Stimulated activated memory B cell treated with anti-CD40 and anti-IgM and Interleukin-4, amounts not matched to agents 10 μg/mL and 1 μg/mL and 100 μg/mL, for 72 hours (primary cell): Measurements from ENCODE around the gene APC2.
A peak's percentile ranks its signal among the peaks of the same experiment; 100 is the strongest.

Experiments
- ATAC-seq: fragments of 150-1000 bp; cut with Tn5 transposase; 2 replicates; pipeline ENCODE4 v1.10.0; 2021
- H3K27ac Mint-ChIP-seq: one replicate; pipeline ENCODE4 v1.8.0; 2022; ENCODE audit warnings: mild to moderate bottlenecking, mixed read lengths
- H3K27me3 Mint-ChIP-seq: one replicate; pipeline ENCODE4 v1.8.0; 2022; ENCODE audit warnings: mixed read lengths
- H3K36me3 Mint-ChIP-seq: one replicate; pipeline ENCODE4 v1.8.0; 2022; ENCODE audit warnings: mixed read lengths
- H3K4me1 Mint-ChIP-seq: one replicate; pipeline ENCODE4 v1.8.0; 2022; ENCODE audit warnings: mixed read lengths
- H3K4me3 Mint-ChIP-seq: one replicate; pipeline ENCODE4 v1.8.0; 2022; ENCODE audit warnings: mild to moderate bottlenecking, moderate library complexity, mixed read lengths
- H3K9me3 Mint-ChIP-seq: one replicate; pipeline ENCODE4 v1.8.0; 2022; ENCODE audit warnings: mixed read lengths

APC2 gene

GRCh38 chr19:1457031-1457739, 7.3 kb downstream of the APC2 start:
- no peak for ATAC-seq
- no peaks in the 10 kb centered on the region for H3K9me3 Mint-ChIP-seq
- peaks cover 61% of the 10 kb centered on the region for H3K27me3 Mint-ChIP-seq
- no peak overlapping the region for H3K27ac Mint-ChIP-seq
- H3K4me3 Mint-ChIP-seq = no peak overlapping the region
- H3K4me1 Mint-ChIP-seq = peaks cover 32% of the 10 kb centered on the region
- peaks cover 6% of the 10 kb centered on the region for H3K36me3 Mint-ChIP-seq

- no peaks in the 10 kb centered on the region for H3K9me3 Mint-ChIP-seq
- ATAC-seq = no peak
- no peak overlapping the region for H3K27ac Mint-ChIP-seq
- peaks cover 30% of the 10 kb centered on the region for H3K4me1 Mint-ChIP-seq
- H3K27me3 Mint-ChIP-seq = peaks cover 54% of the 10 kb centered on the region
- no peak overlapping the region for H3K4me3 Mint-ChIP-seq
- H3K36me3 Mint-ChIP-seq = peaks cover 6% of the 10 kb centered on the region
These were observed 8.0 kb downstream of the APC2 start for GRCh38 chr19:1457892-1458291.

GRCh38 chr19:1459479-1459878, 9.6 kb downstream of the APC2 start:
- ATAC-seq = no peak
- peaks cover 38% of the 10 kb centered on the region for H3K27me3 Mint-ChIP-seq
- H3K36me3 Mint-ChIP-seq = peaks cover 6% of the 10 kb centered on the region
- peaks cover 20% of the 10 kb centered on the region for H3K4me1 Mint-ChIP-seq
- H3K9me3 Mint-ChIP-seq = no peaks in the 10 kb centered on the region
- H3K4me3 Mint-ChIP-seq = no peak overlapping the region
- no peak overlapping the region for H3K27ac Mint-ChIP-seq

- Mint-ChIP-seq H3K4me1 (peaks cover 13% of the 10 kb centered on the region), H3K36me3 (peaks cover 6% of the 10 kb centered on the region), H3K27ac (no peak overlapping the region), H3K4me3 (no peak overlapping the region), H3K9me3 (no peaks in the 10 kb centered on the region), H3K27me3 (peaks cover 30% of the 10 kb centered on the region)
- no peak for ATAC-seq
These were observed 10.4 kb downstream of the APC2 start for GRCh38 chr19:1460033-1460995.

- H3K27ac Mint-ChIP-seq = no peak overlapping the region
- peaks cover 21% of the 10 kb centered on the region for H3K27me3 Mint-ChIP-seq
- no peak overlapping the region for H3K4me3 Mint-ChIP-seq
- H3K4me1 Mint-ChIP-seq = peaks cover 5% of the 10 kb centered on the region
- peaks cover 6% of the 10 kb centered on the region for H3K36me3 Mint-ChIP-seq
- no peak for ATAC-seq
- no peaks in the 10 kb centered on the region for H3K9me3 Mint-ChIP-seq
These were observed 11.9 kb downstream of the APC2 start for GRCh38 chr19:1461862-1462261.

- Mint-ChIP-seq H3K36me3 (no peaks in the 10 kb centered on the region), H3K27me3 (peaks cover 8% of the 10 kb centered on the region), H3K9me3 (no peaks in the 10 kb centered on the region), H3K4me1 (peaks cover 7% of the 10 kb centered on the region), H3K4me3 (no peak overlapping the region), H3K27ac (no peak overlapping the region)
- ATAC-seq = no peak
These were observed 15.5 kb downstream of the APC2 start for GRCh38 chr19:1465191-1466016.

- H3K4me3 Mint-ChIP-seq = no peak overlapping the region
- no peaks in the 10 kb centered on the region for H3K36me3 Mint-ChIP-seq
- H3K27me3 Mint-ChIP-seq = peaks cover 8% of the 10 kb centered on the region
- peaks cover 9% of the 10 kb centered on the region for H3K4me1 Mint-ChIP-seq
- no peak for ATAC-seq
- no peaks in the 10 kb centered on the region for H3K9me3 Mint-ChIP-seq
- H3K27ac Mint-ChIP-seq = no peak overlapping the region
These were observed 16.1 kb downstream of the APC2 start for GRCh38 chr19:1466018-1466460.

- no peaks in the 10 kb centered on the region for H3K36me3 Mint-ChIP-seq
- ATAC-seq = no peak
- H3K4me3 Mint-ChIP-seq = no peak overlapping the region
- H3K4me1 Mint-ChIP-seq = peaks cover 15% of the 10 kb centered on the region
- H3K27me3 Mint-ChIP-seq = peaks cover 8% of the 10 kb centered on the region
- H3K27ac Mint-ChIP-seq = no peak overlapping the region
- H3K9me3 Mint-ChIP-seq = no peaks in the 10 kb centered on the region
These were observed 16.7 kb downstream of the APC2 start for GRCh38 chr19:1466461-1467214.

GRCh38 chr19:1467215-1467489, 17.2 kb downstream of the APC2 start:
- Mint-ChIP-seq H3K36me3 (no peaks in the 10 kb centered on the region), H3K4me3 (no peak overlapping the region), H3K27me3 (peaks cover 8% of the 10 kb centered on the region), H3K4me1 (peaks cover 20% of the 10 kb centered on the region), H3K27ac (no peak overlapping the region), H3K9me3 (no peaks in the 10 kb centered on the region)
- ATAC-seq = no peak

- no peaks in the 10 kb centered on the region for H3K9me3 Mint-ChIP-seq
- no peaks in the 10 kb centered on the region for H3K36me3 Mint-ChIP-seq
- no peak overlapping the region for H3K27ac Mint-ChIP-seq
- no peak for ATAC-seq
- H3K4me1 Mint-ChIP-seq = peaks cover 22% of the 10 kb centered on the region
- peak overlapping the region; percentile 21 for H3K4me3 Mint-ChIP-seq
- H3K27me3 Mint-ChIP-seq = peaks cover 8% of the 10 kb centered on the region
These were observed 17.8 kb downstream of the APC2 start for GRCh38 chr19:1467490-1468273.

GRCh38 chr19:1468274-1468820, 18.4 kb downstream of the APC2 start:
- ATAC-seq = no peak
- H3K9me3 Mint-ChIP-seq = no peaks in the 10 kb centered on the region
- peaks cover 26% of the 10 kb centered on the region for H3K4me1 Mint-ChIP-seq
- H3K27ac Mint-ChIP-seq = no peak overlapping the region
- peaks cover 8% of the 10 kb centered on the region for H3K27me3 Mint-ChIP-seq
- peak overlapping the region; percentile 21 for H3K4me3 Mint-ChIP-seq
- H3K36me3 Mint-ChIP-seq = peaks cover 2% of the 10 kb centered on the region

- peaks cover 5% of the 10 kb centered on the region for H3K36me3 Mint-ChIP-seq
- peak; percentile 29 for ATAC-seq
- no peaks in the 10 kb centered on the region for H3K9me3 Mint-ChIP-seq
- no peak overlapping the region for H3K27ac Mint-ChIP-seq
- peaks cover 8% of the 10 kb centered on the region for H3K27me3 Mint-ChIP-seq
- peaks cover 31% of the 10 kb centered on the region for H3K4me1 Mint-ChIP-seq
- H3K4me3 Mint-ChIP-seq = no peak overlapping the region
These were observed 18.9 kb downstream of the APC2 start for GRCh38 chr19:1468821-1469254.

- peaks cover 8% of the 10 kb centered on the region for H3K27me3 Mint-ChIP-seq
These were observed 19.5 kb downstream of the APC2 start for GRCh38 chr19:1469255-1470054.

More at GRCh38 chr19:1469255-1470054, 19.5 kb downstream of the APC2 start:
- peak; percentile 10 for ATAC-seq
- Mint-ChIP-seq H3K36me3 (peaks cover 5% of the 10 kb centered on the region), H3K27ac (peak overlapping the region; percentile 54), H3K9me3 (no peaks in the 10 kb centered on the region), H3K4me3 (no peak overlapping the region), H3K4me1 (peaks cover 37% of the 10 kb centered on the region)
